HG02610 (cell line): ENCODE data around the gene RNF8.
"Not testable (repeated sequence)": the region's sequence is repeated elsewhere in the genome, so short reads cannot be mapped to it uniquely, and the experiment has no call there.

ENCODE experiments used
- ATAC-seq: cut with Tn5 transposase; IDR thresholded peaks from one replicate; pipeline ENCODE4 v1.9.1; 2021; ENCODE audit warnings: mild to moderate bottlenecking, moderate library complexity; ENCODE audit not compliant: unreplicated experiment

RNF8 gene

GRCh38 chr6:37393381-37393929, 39.7 kb downstream of the RNF8 start:
- no peak for ATAC-seq

DNA sequence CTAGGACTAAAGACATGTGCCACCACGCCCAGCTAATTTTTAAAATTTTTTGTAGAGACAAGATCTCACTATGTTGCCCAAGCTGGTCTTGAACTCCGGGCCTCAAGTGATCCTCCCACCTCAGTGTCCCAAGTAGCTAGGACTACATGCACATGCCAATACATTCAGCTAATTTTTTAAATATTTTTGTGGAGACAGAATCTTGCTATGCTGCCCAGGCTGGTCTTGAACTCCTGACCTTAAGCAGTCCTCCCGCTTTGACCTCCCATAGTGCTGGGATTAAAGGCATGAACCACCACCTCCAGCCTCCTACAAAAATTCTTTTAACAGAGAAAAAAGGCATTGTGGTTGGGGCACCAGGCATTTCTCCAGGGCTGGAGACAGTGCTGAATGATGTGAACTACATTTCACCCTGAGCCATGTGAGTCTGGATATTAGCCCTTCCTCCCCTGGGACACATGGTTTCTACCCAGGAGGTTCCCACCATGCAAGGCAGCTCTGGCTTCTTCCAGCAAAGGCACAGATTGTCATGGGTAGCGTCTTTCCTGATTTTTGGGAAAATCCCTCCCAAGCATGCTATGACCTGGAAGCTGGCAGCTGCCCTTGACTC, 42.9 kb downstream of the RNF8 start:
- no peak for ATAC-seq

DNA sequence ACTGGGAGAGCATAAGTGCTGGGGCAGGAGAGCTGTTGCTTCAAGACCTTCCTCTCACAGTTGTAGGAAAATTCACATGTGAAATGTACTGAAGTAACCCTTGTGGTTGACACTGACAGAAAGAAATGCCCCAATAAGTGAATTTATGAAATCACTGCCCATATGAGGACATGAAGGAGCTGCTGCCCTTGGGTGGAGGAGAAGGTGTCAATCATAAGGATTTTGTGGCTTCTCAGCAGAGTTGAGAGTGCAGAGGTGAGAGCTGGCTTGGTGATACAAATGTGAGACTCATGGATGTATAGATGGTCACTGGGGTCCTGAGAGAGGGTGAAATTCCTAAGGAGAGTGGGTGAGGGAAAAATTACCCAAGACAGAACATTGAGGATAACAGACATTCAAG, 45.3 kb downstream of the RNF8 start:
- ATAC-seq = no peak

DNA sequence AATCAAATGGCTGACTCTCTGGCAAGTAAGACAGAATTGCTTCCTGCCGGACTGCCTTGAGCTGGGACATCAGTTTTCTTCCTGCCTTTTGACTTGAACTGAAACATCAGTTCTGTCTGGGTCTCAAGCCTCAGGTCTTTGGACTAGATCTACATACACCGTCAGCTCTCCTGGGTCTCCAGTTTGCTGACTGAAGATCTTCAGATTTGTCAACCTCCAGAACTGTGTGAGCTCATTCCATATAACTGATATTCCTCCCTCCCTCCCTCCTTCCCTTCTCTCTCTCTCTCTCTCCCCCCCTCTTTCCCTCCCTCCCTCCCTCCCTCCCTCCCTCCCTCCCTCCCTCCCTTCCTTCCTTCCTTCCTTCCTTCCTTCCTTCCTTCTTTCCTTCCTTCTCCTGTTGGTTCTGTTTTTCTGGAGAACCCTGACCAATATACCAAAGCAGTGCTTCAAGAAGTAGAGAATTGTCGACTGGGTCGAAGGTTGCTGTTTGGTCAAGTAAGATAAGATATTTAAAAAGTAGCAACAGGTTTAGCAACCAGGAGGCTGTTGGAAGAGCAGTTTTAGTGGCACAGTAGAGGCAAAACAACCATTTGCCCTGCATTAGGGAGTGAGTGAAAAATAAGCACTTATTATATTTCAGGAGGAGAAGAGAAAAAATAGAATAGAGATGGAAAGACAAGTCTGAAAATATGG, 46.2 kb downstream of the RNF8 start:
- no peak for ATAC-seq

DNA sequence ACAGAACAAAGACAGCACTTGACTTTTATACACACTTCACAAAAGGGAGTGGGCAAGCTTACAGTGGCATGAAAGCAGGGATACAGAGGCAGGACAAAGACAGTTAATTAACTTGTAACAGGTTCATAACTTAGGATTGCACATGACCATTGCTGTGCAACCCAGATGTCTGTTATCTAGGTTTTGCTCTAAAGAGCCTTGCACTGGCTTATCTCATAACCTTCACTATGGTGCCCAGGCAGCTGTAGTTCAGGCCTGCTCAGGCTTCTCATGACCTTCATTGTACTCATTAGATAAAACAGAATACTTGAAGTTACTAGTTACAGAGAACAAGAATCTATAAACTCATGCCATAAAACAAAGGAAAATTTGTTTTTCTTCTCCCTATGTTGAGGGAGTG, 47.9 kb downstream of the RNF8 start:
- ATAC-seq = not testable (repeated sequence)

DNA sequence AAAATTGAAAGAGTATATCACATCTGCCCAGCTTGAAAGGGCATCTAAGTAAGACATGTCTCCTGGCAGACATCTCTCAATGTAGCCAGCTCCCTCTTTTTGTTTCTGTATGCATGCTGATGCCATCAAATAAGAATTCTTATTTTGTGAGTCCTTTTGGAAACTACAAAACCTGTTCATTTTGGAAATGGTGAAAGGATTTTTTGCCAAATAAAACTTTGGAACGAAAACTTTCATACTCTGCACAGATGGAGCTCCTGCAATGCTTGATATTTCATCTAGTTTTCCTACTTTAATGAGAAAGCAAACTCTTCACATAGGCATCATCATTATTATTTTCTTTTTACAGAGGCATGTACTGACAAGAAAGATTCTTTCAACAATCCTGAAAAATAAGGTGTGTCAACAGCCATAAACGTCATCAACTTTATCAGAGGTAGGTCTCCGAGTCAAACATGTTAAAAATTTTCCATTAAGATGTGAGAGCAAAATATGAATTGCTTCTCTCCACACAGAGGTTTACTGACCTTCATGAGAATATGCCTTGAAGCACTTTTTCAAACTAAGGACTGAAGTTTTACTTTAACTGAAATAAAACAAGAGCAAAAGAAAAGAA, 53.1 kb downstream of the RNF8 start:
- ATAC-seq = no peak

DNA sequence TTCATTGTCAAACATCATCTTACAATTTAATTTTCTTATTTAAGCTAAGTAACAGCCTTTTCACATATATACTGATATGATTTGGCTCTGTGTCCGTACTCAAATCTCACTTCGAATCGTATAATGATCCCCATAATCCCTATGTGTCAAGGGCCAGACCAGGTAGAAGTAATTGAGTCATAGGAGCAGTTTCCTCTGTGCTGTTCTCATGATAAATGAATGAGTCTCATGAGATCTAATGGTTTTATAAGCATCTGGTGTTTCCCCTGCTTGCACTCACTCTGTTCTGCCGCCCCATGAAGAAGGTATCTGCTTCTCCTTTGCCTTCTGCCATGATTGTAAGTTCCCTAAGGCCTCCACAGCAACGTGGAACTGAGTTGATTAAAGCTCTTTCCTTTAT, 54.2 kb downstream of the RNF8 start:
- ATAC-seq = no peak

DNA sequence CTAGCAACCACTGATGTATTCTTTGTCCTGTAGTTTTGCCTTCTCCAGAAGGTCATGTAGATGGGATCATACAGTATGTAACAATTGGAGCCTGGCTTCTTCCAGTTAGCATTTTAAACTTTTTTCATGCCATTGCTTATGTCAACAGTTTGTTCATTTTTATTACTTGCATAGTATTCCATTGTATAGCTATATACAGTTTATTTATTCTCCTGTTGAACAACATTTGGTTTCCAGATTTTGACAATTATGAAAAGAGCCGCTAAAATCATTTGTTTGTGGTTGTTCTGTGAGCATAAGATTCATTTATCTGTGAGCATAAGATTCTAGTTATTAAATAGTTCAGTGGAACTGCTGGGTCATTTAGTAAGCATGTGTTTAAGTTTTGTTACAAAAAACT, 55.7 kb downstream of the RNF8 start:
- ATAC-seq = no peak

GRCh38 chr6:37417393-37417792, 63.6 kb downstream of the RNF8 start:
- ATAC-seq = no peak

- ATAC-seq = no peak
These were observed 64.9 kb downstream of the RNF8 start for GRCh38 chr6:37418722-37419121.

DNA sequence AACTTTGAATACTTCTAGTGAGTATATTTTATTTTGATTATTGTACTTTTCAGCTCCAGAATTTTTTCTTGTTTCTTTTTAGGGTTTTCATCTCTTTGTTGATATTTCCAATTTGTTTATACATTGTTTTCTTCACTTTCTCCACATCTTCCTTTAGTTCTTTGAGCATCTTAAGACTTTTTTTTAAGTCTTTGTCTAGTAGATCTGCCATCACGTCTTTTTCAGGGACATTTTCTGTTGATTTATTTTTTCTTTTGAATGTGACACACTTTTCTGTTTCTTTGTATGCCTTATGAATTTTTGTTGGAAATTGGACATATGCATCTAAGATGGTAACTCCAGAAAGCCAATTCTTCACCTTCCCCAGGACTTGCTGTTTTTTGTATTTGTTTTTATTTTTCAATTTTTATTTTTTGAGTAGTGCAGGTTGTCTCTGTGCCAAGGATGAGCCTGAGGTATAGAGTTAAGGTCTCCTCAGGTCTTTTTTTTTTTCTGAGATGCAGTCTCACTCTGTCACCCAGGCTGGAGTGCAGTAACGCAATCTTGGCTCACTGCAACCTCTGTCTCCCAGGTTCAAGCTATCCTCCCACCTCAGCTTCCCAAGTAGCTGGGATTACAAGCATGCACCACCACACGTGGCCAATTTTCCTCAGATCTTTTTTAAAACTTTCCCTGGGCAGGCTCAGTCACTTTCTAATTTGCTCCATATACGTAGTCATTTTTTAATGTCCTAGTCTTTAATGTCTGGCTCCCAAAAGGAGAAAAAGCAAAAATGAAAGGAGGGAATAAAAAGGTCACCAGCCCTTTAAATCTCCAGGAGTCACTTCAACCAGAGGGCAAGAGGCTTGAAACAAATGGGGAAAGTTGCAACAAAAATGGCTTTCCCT, 72.5 kb downstream of the RNF8 start:
- no peak for ATAC-seq

DNA sequence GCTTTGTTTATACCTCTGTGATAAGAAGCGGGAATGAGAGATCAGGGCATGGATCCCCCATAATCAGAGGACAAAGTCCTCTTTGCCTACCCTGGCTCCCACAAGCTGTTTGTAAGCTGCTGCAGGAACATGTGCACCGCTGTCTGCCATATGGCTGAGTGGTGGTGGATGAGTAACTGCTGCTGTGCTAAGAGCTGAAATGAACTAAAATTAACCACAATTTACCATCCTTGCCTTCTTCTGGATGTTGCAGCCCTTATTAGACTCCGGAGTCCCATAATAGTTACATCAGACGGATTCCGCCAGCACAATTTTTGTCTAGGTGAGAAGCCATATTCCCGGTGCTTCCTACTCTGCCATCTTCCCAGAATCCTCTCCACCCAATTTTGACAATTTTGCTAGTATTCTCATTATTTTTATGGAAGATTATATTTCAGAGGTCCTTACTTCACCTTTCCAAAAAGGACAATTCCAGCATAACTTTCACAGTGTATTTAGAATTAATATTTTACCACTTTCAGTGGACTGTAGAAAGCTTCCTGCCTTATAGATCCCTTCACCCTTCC, 73.2 kb downstream of the RNF8 start:
- ATAC-seq = no peak

DNA sequence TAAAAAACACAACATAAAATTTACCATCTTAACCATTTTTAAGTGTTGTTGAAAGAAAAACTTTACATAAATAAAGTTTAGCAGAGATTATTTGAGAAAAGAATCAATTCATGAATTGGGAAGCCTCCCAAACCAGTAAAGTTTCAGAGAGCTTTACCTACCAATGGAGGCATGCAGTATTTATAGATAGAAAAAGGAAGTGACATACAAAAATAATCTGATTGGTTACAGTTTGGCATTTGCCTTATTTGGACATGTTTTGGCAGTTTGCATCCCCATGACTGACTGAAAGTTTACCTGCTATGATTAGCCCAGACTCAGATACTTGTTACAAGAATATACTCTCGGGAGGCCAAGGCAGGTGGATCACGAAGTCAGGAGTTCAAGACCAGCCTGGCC, 75.6 kb downstream of the RNF8 start:
- no peak for ATAC-seq

DNA sequence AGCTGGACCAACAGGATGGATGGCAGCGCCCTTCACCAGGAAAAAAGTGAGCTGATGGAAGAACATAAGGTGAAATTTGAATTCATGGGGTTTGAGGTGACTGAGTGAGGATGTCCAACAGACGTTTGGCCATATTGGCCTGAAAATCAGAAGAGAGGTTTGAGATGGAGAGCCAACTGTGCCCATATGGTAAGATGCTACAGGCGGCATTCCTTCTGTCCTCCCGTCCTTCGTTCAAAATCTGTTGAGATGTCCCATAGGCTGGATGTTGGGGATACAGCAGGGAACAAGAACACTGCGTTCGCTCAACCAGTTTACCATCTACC, 78.8 kb downstream of the RNF8 start:
- no peak for ATAC-seq

DNA sequence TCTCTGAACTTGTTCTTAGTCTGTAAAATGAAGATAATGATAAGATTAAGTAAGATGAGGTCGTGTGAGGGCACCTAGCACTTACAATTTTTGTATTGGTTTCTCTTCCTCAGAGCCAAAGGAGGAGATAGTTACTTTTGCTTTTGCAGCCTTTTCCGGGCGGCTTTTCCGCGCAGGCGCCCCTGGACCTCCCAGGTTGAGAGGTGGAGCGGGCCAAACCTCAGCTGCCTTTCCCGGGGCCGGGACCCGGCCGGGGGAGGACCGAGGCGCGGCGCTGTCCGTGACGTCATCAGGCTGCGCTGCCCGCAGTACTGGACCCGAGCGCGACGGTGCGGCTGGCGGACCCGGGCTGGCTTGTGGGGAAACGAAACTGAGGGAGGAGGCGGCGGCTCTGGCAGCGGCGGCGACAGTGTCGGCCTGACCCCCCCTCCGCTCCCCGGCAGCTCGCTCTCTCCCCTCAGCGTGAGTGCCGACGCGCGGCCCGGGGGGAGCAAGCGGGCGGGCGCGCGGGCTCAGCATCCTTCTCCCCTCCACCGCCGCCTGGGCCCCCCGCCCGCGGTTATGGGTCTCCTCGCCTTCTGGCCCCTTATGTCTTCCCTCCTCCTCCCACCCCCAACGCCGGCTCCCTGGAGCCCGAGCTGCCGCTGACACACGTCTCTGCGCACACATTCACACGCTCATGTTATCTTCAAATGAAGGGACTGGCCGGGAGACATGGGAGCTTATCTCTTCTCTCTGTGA, 79.3 kb downstream of the RNF8 start, which contains the start of gene CMTR1:
Gene CMTR1, plus strand, starts transcription at position 306 of the 741 bp plus-strand sequence. CDS start 2,409 bp downstream, outside the sequence.
- peak; percentile 82 for ATAC-seq

DNA sequence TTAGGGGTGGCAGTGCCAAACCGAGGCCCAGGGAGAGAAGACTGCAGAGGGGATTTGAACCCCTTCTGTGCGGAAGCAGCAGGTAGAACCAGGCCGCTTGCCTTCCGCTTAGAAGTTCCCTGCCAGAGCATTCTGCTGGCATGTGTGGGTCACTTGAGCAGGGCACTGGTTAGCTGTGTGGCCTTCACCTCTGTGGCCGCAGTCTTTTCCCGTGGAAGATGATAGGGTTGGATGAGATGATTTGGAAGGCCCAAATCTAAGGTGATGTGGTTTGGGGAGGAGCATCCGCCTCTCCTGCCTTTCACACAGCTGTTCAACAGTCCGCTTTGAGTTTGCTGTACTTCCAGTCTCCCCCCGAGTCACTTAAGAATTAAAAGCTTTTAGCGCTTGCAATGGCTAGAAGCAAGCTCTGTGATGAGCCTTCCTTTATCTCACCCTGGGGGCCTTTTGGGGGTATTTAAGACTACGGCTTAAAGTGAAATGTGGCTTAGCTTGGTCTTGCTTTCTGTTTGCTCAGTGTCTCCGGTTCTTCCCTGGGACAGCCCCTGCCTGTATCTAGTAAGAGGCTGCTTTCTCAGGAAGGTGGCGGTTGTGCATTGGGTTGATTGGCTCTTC, 80.0 kb downstream of the RNF8 start:
- peak; percentile 41 for ATAC-seq

DNA sequence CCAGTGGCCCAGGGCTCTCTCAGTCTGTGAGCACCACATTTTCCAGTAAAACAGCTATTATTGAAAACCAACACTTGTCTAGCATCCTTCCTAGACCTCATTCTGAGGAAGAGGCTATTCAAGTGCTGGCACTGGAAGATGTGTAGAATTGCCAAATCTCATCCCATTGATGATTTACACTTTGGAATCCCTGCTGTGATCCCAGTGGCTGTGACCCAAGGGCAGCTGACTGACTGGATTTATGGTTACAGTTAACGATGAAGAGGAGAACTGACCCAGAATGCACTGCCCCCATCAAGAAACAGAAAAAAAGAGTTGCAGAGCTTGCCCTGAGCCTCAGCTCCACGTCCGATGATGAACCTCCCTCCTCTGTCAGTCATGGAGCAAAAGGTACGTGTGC, 81.6 kb downstream of the RNF8 start:
- no peak for ATAC-seq

- ATAC-seq = no peak
These were observed 82.0 kb downstream of the RNF8 start for GRCh38 chr6:37435816-37436215.

DNA sequence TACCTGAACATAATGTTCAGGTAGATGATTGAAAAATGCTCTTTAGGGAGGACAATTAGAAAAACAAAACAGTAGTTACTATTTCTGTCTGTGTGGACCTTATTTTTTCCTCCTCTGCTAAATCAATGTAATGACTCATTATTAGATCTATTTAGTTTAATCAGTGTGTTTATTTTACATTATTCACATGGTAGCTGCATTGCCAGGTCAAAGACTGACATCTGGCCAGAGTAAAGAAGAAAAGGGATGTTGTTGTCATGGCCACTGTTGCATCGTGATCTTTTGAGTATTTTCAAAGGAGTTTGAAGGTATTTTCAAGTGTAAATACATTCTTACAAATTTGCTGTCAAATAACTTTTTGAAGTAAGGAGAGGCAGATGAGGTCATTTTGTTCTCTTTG, 85.1 kb downstream of the RNF8 start:
- ATAC-seq = no peak

DNA sequence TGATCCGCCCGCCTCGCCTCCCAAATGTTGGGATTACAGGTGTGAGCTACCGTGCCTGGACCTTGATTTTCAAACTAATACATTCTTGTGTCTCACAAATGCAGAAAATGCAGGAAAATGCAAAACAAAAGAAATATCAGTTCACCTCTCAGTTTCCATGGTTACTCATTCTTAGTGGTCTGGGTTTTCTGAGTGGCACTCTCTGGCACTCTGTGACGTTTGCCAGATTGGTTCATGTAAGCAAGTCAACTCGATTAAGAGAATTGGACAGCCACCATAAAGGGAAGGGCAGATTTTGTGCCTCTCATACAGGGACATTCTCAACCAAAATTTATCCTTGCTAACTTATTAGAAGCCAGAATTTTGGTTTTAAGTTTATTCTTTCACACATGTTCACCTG, 87.9 kb downstream of the RNF8 start:
- no peak for ATAC-seq
